SK-N-SH (cell line): Measurements from ENCODE around the gene ARL6IP4. TPM values are rescaled to one million over a fixed set of nuclear protein-coding genes. Genes with fewer than 3 reads are reported as not detected.

Source experiments
- CTCF ChIA-PET: fragments of 300-600, 350-600 bp; formaldehyde crosslinking; extraction: SDS; loops from one replicate; lab custom pipeline; 2021; lab: Yijun Ruan, JAX
- POLR2A ChIA-PET: fragments of 350-600 bp; sonication (Branson Sonifier 250); formaldehyde crosslinking; extraction: SDS; loops from one replicate; lab custom pipeline; 2020; ENCODE audit warnings: antibody characterized with exemption, inconsistent platforms; lab: Yijun Ruan, JAX
- DNase-seq: peaks from one replicate; pipeline ENCODE4 v3.0.0; 2012
- H2AFZ ChIP-seq: fragments of 200-600 bp; sonication (generic); 2 replicates; pipeline ENCODE4 v1.8.1; 2016; ENCODE audit warnings: antibody characterized with exemption, mild to moderate bottlenecking, low read depth
- H3F3A ChIP-seq: fragments of 200-600 bp; sonication (generic); replicated peaks from 2 replicates; pipeline ENCODE3; 2016; ENCODE audit warnings: antibody characterized with exemption, mild to moderate bottlenecking; ENCODE audit not compliant: insufficient read depth
- H3K27ac ChIP-seq, 2 experiments: fragments of 200-500 bp in 1 of 2; fragments of 200-600 bp in 1 of 2; sonication (Bioruptor generic) in 1 of 2; sonication (generic), shearing (Covaris generic) in 1 of 2; 2 replicates each; pipeline versions ENCODE4 v1.5.1 to v1.6.1; 2014 to 2016; ENCODE audit warnings: low read depth in 2 of 2, inconsistent platforms in 1 of 2, low read length in 1 of 2, mild to moderate bottlenecking in 1 of 2, mixed read lengths in 1 of 2
- H3K27me3 ChIP-seq: fragments of 200-600 bp; sonication (generic), shearing (Covaris generic); 2 replicates; pipeline ENCODE4 v1.6.1; 2016; ENCODE audit warnings: mixed run types; ENCODE audit not compliant: insufficient read depth
- H3K36me3 ChIP-seq, 2 experiments: fragments of 200-500 bp in 1 of 2; fragments of 200-600 bp in 1 of 2; sonication (Bioruptor generic) in 1 of 2; sonication (generic) in 1 of 2; replicated peaks in 1 of 2; 2 replicates each; pipeline versions ENCODE3 to v1.5.1; 2014 to 2016; ENCODE audit warnings: low read length in 1 of 2, mild to moderate bottlenecking in 1 of 2; ENCODE audit not compliant: insufficient read depth in 2 of 2, control insufficient read depth in 1 of 2
- H3K4me1 ChIP-seq, 2 experiments: fragments of 200-500 bp in 1 of 2; fragments of 200-600 bp in 1 of 2; sonication (Bioruptor generic) in 1 of 2; sonication (generic), shearing (Covaris generic) in 1 of 2; 2 replicates each; pipeline versions ENCODE4 v1.5.1 to v1.6.1; 2014 to 2016; ENCODE audit warnings: low read depth in 1 of 2, low read length in 1 of 2, mixed run types in 1 of 2; ENCODE audit not compliant: insufficient read depth in 2 of 2, control insufficient read depth in 1 of 2
- H3K4me2 ChIP-seq: fragments of 200-600 bp; sonication (generic), shearing (Covaris generic); 2 replicates; pipeline ENCODE4 v1.6.1; 2017; ENCODE audit warnings: mixed run types
- H3K4me3 ChIP-seq, 2 experiments: fragments of 200-500 bp in 1 of 2; fragments of 200-600 bp in 1 of 2; sonication (Bioruptor generic) in 1 of 2; sonication (generic), shearing (Covaris generic) in 1 of 2; 2 replicates each; pipeline versions ENCODE4 v1.5.1 to v1.8.1; 2014 to 2016; ENCODE audit warnings: low read depth in 2 of 2, inconsistent platforms in 1 of 2, low read length in 1 of 2, mild to moderate bottlenecking in 1 of 2, mixed read lengths in 1 of 2, moderate library complexity in 1 of 2
- H3K79me2 ChIP-seq: fragments of 200-600 bp; sonication (generic); 2 replicates; pipeline ENCODE4 v1.8.1; 2017; ENCODE audit warnings: mild to moderate bottlenecking; ENCODE audit not compliant: insufficient read depth
- H3K9ac ChIP-seq: fragments of 200-600 bp; sonication (generic); 2 replicates; pipeline ENCODE4 v1.6.1; 2017; ENCODE audit warnings: mixed run types
- H3K9me2 ChIP-seq: fragments of 200-600 bp; sonication (generic); 2 replicates; pipeline ENCODE4 v1.6.1; 2017; ENCODE audit warnings: mixed run types
- H3K9me3 ChIP-seq: fragments of 200-600 bp; sonication (generic); 2 replicates; pipeline ENCODE4 v1.6.1; 2017; ENCODE audit warnings: mixed run types, mild to moderate bottlenecking, moderate library complexity
- H4K20me1 ChIP-seq: fragments of 200-600 bp; sonication (generic); 2 replicates; pipeline ENCODE4 v1.6.1; 2017; ENCODE audit warnings: mild to moderate bottlenecking, mixed run types; ENCODE audit not compliant: insufficient read depth
- EZH2phosphoT487 ChIP-seq: fragments of 200-600 bp; sonication (generic); IDR thresholded peaks from 2 replicates; pipeline ENCODE4 v1.6.1; 2017; ENCODE audit warnings: low read depth, mixed run types, mild to moderate bottlenecking, antibody characterized with exemption, moderate library complexity, borderline replicate concordance
- FOXM1 ChIP-seq: IDR thresholded peaks from 2 replicates; pipeline ENCODE4 v1.4.0; 2012; ENCODE audit warnings: low read depth, mild to moderate bottlenecking
- MAX ChIP-seq: IDR thresholded peaks from 2 replicates; pipeline ENCODE4 v1.4.0; 2012; ENCODE audit warnings: low read depth
- POLR2AphosphoS5 ChIP-seq: IDR thresholded peaks from 2 replicates; pipeline ENCODE4 v1.6.1; 2012; ENCODE audit warnings: low read depth, low read length
- RCOR1 ChIP-seq: fragments of 150-350 bp; IDR thresholded peaks from 2 replicates; pipeline ENCODE4 v1.6.1; 2017; ENCODE audit warnings: antibody characterized with exemption, low read length
- RXRA ChIP-seq: IDR thresholded peaks from 2 replicates; pipeline ENCODE4 v1.4.0; 2012; ENCODE audit warnings: low read depth, mild to moderate bottlenecking, borderline replicate concordance
- TAF1 ChIP-seq: IDR thresholded peaks from 2 replicates; pipeline ENCODE4 v1.6.1; 2012; ENCODE audit warnings: low read depth, mild to moderate bottlenecking, low read length, moderate library complexity, borderline replicate concordance
- YY1 ChIP-seq: IDR thresholded peaks from 2 replicates; pipeline ENCODE4 v1.4.0; 2012; ENCODE audit warnings: low read depth, mild to moderate bottlenecking
- ZBTB33 ChIP-seq: IDR thresholded peaks from 2 replicates; pipeline ENCODE4 v1.4.0; 2012; ENCODE audit warnings: low read depth, borderline replicate concordance
- WGBS: methylation state at CpG from one replicate; pipeline ENCODE4 v1.1.6; 2017; ENCODE audit warnings: low lambda C conversion rate; 5-methylcytosine and 5-hydroxymethylcytosine counted together
- polyA plus RNA-seq, 3 experiments: library from polyadenylated mRNA; depleted of rRNA; stranded (reverse); fragments of >200 nt; gene quantifications; 2 replicates each; pipeline ENCODE4 v1.2.3, GENCODE V29; 2012

Gene ARL6IP4
- polyA plus RNA-seq, 1 of the 3 experiments (the other 2 are of a cell fraction): 370 TPM

GRCh38 chr12:122979908-122980182 lies 636 bp upstream of the ARL6IP4 start:
- H3K79me2 ChIP-seq: peaks cover 78% of the 10 kb centered on the region
- peak overlapping the region; percentile 96 for H3K4me3 ChIP-seq
- peak overlapping the region; percentile 96 for H3K4me2 ChIP-seq
- peak overlapping the region; percentile 92 for H3K9ac ChIP-seq
- DNase-seq: no peak
- H3K27me3 ChIP-seq: no peaks in the 10 kb centered on the region
- POLR2A ChIA-PET: interaction anchor here (0.7 to 2.0 kb wide), 3 partner anchors 10 to 253 kb away, joined by 3 to 6 read pairs (median 6); partner anchors contain the start of genes MPHOSPH9 and MTRFR
- peak overlapping the region; percentile 45 for H2AFZ ChIP-seq
- peaks cover 13 to 46% of the 10 kb centered on the region in 2 experiments; a peak in 3 of 4 replicates for H3K4me1 ChIP-seq
- CTCF ChIA-PET: interaction anchor here (5.0 kb wide), 1 partner anchor 258 kb away, joined by 25 read pairs; no protein-coding TSS in a partner anchor
- peaks cover 10% of the 10 kb centered on the region; the same call in 1 of the 2 replicates for H4K20me1 ChIP-seq
- H3K36me3 ChIP-seq: peaks cover 0 to 25% of the 10 kb centered on the region in 2 experiments
- WGBS: 16% methylated on average over 7 of the region's 7 CpGs
- H3K27ac ChIP-seq: peak overlapping the region; percentile 51 to 76; a peak in 3 of 4 replicates
- H3K9me3 ChIP-seq: no peaks in the 10 kb centered on the region
- no peaks in the 10 kb centered on the region for H3K9me2 ChIP-seq
- peaks cover 7% of the 10 kb centered on the region for H3F3A ChIP-seq
- TF ChIP-seq ZBTB33: no peak
- 0 out of 2 replicates have a peak, but pooled peaks have one; percentile 7 for TF ChIP-seq TAF1
- no peak for TF ChIP-seq RCOR1
- TF ChIP-seq POLR2AphosphoS5: no peak
- no peak for TF ChIP-seq RXRA

- Histone ChIP-seq H3K36me3 (peaks cover 0 to 25% of the 10 kb centered on the region in 2 experiments), H3K9me3 (no peaks in the 10 kb centered on the region), H3K27ac (peak overlapping the region; percentile 51 to 76; a peak in 3 of 4 replicates), H3K9me2 (no peaks in the 10 kb centered on the region), H3K79me2 (peaks cover 68% of the 10 kb centered on the region), H3K27me3 (no peaks in the 10 kb centered on the region), H2AFZ (peak overlapping the region; percentile 45; the same call in 1 of the 2 replicates), H3K4me1 (peaks cover 13 to 41% of the 10 kb centered on the region in 2 experiments; a peak in 3 of 4 replicates), H3K4me2 (peak overlapping the region; percentile 96), H3F3A (peaks cover 7% of the 10 kb centered on the region), H3K9ac (peak overlapping the region; percentile 92), H4K20me1 (peaks cover 10% of the 10 kb centered on the region; the same call in 1 of the 2 replicates), H3K4me3 (peak overlapping the region; percentile 96)
- peak; percentile 71 for DNase-seq
- TF ChIP-seq EZH2phosphoT487 (no peak), FOXM1 (0 out of 2 replicates have a peak, but pooled peaks have one; percentile 7), MAX (0 out of 2 replicates have a peak, but pooled peaks have one; percentile 6), YY1 (peak; percentile 58; the same call in 1 of the 2 replicates)
- WGBS: under 1% methylated on average over 22 of the region's 40 CpGs
- ChIA-PET POLR2A (interaction anchor here (0.8 to 1.2 kb wide), 3 partner anchors 12 to 252 kb away, joined by 3 read pairs; partner anchors contain the start of genes MPHOSPH9 and MTRFR), CTCF (interaction anchor here (0.7 to 5.0 kb wide), 4 partner anchors 13 to 292 kb away, joined by 3 to 25 read pairs (median 3); no protein-coding TSS in a partner anchor)
Observed at GRCh38 chr12:122981036-122981471, 573 bp downstream of the ARL6IP4 start.
